Small intestine (tissue), 7 donors: ENCODE data around the gene RNASET2. TPM values are rescaled to one million over a fixed set of nuclear protein-coding genes. Genes with fewer than 3 reads are reported as not detected.
A peak's percentile ranks its signal among the peaks of the same experiment; 100 is the strongest.

ENCODE experiments used
- DNase-seq, 2 donors: peaks; one replicate each; pipeline versions ENCODE4 v3.0.0 to v3.0.0-alpha.2; 2013
- FAIRE-seq: peaks from 2 replicates; lab custom pipeline; 2012; peaks lifted over from hg19 to GRCh38; lab: Jason Lieb, UNC
- H3K27ac ChIP-seq, 3 donors: one replicate each; pipeline ENCODE4 v1.5.1; 2013; ENCODE audit warnings: low read length in 2 of 3, mild to moderate bottlenecking in 2 of 3, control low read depth in 1 of 3, inconsistent platforms in 1 of 3, low read depth in 1 of 3, moderate library complexity in 1 of 3
- H3K27me3 ChIP-seq, 3 donors: one replicate each; pipeline ENCODE4 v1.6.1; 2013; ENCODE audit warnings: low read length in 3 of 3, inconsistent platforms in 1 of 3; ENCODE audit not compliant: control insufficient read depth in 3 of 3, insufficient read depth in 3 of 3
- H3K36me3 ChIP-seq, 3 donors: one replicate each; pipeline ENCODE4 v1.6.1; 2013; ENCODE audit warnings: low read length in 3 of 3, inconsistent platforms in 1 of 3, low read depth in 1 of 3, mild to moderate bottlenecking in 1 of 3, moderate library complexity in 1 of 3; ENCODE audit not compliant: control insufficient read depth in 3 of 3, insufficient read depth in 2 of 3
- H3K4me1 ChIP-seq, 3 donors: one replicate each; pipeline ENCODE4 v1.6.1; 2013; ENCODE audit warnings: low read length in 2 of 3, inconsistent platforms in 1 of 3, low read depth in 1 of 3, mild to moderate bottlenecking in 1 of 3, moderate library complexity in 1 of 3; ENCODE audit not compliant: control insufficient read depth in 3 of 3, insufficient read depth in 2 of 3
- H3K4me3 ChIP-seq, 3 donors: one replicate each; pipeline ENCODE4 v1.5.1; 2013; ENCODE audit warnings: low read length in 3 of 3, control low read depth in 1 of 3, inconsistent platforms in 1 of 3, low read depth in 1 of 3, mild to moderate bottlenecking in 1 of 3, moderate library complexity in 1 of 3
- H3K9me3 ChIP-seq, 2 donors: one replicate each; pipeline ENCODE4 v1.6.1; 2013; ENCODE audit warnings: low read depth in 1 of 2, low read length in 1 of 2; ENCODE audit not compliant: control insufficient read depth in 2 of 2, insufficient read depth in 1 of 2
- WGBS, 3 donors: extraction: QIAGEN DNeasy Blood & Tissue Kit; methylation state at CpG; one replicate each; pipeline ENCODE4 v1.1.7; 2013; 5-methylcytosine and 5-hydroxymethylcytosine counted together
- polyA plus RNA-seq, 4 donors: library from polyadenylated mRNA; stranded (reverse) in 3 of 4; unstranded in 1 of 4; fragments of 200-250 nt in 3 of 4; fragments of 120-200 nt in 1 of 4; gene quantifications; one replicate each; pipeline versions ENCODE4 v1.2.1 to v1.2.3, GENCODE V29; 2013
- donor health status: healthy with polysubstance abuse.
- donor health status: control.
- donor health status: control.
- donor health status: Bipolar disorder and iron deficiency.
- donor health status: healthy.

The RNASET2 gene
- polyA plus RNA-seq, 4 donors, result 25.7 to 78.5 (median 41.6) TPM

DNA sequence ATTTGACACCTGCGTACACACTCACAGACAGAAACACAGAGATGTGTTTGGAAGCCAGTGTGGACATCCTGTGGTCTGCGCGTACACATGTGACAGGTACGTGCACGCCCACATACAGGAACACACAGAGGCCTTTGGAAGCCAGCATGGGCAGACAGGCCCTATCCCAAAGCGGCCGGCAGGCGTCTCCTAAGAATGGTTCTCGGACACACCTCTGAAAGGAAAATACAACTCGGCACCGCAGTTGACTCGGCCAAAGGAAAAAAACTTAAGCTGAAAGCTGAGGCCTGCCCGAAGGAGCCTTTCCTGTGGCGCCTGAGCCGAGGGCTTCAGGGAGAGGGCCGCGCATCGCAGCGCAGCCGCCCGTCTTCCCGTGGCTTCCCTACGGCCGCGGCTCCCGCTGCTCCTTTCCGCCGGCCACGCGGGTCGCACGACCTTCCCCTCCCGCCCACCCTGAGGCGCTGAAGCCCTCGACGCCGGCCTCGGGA, 41.5 kb upstream of the RNASET2 start:
- H3K9me3 ChIP-seq, result no peaks in the 10 kb centered on the region
- peaks cover 0 to 10% (median 2%) of the 10 kb centered on the region in 3 donors for H3K36me3 ChIP-seq
- FAIRE-seq, result no peak
- no peaks in the 10 kb centered on the region for H3K27me3 ChIP-seq
- DNase-seq, result peak; percentile 80 to 81
- WGBS, 3 donors, result 1 to 5% (median 4%) methylated on average over 34 to 38 of the region's 38 CpGs
- H3K27ac ChIP-seq, result peak overlapping the region; percentile 32 to 60 (median 54)
- peaks cover 6 to 11% (median 10%) of the 10 kb centered on the region in 3 donors for H3K4me1 ChIP-seq
- H3K4me3 ChIP-seq, result peak overlapping the region; percentile 85 to 94 (median 87)

DNA sequence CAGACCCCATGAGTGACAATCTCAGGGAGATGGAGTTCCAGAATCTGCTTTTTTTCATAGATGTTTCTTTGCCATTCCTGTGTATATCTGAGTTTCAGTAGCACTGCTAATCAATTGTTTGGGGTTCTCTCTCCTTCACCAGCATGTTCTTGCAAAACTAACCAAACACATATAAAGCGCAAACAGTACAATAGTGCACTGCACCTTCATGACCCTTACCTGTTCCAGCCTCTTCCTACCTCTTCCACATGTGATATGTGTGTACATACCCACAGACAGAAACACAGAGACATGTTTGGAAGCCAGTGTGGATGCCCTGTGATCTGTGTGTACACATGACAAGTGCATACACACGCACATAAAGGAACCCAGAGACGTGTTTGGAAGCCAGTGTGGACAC, 41.0 kb upstream of the RNASET2 start:
- H3K9me3 ChIP-seq, result no peaks in the 10 kb centered on the region
- WGBS, 3 donors, result 51 to 86% (median 82%) methylated on average over 3 of the region's 3 CpGs
- no peaks in the 10 kb centered on the region for H3K27me3 ChIP-seq
- no peak for DNase-seq
- H3K4me1 ChIP-seq, result peaks cover 6 to 11% (median 10%) of the 10 kb centered on the region in 3 donors
- no peak for FAIRE-seq
- peak overlapping the region in 1 of 3 donors; percentile 60 for H3K27ac ChIP-seq
- H3K36me3 ChIP-seq, result peaks cover 0 to 10% (median 2%) of the 10 kb centered on the region in 3 donors
- H3K4me3 ChIP-seq, result peak overlapping the region in 2 of 3 donors; percentile 85 to 87

DNA sequence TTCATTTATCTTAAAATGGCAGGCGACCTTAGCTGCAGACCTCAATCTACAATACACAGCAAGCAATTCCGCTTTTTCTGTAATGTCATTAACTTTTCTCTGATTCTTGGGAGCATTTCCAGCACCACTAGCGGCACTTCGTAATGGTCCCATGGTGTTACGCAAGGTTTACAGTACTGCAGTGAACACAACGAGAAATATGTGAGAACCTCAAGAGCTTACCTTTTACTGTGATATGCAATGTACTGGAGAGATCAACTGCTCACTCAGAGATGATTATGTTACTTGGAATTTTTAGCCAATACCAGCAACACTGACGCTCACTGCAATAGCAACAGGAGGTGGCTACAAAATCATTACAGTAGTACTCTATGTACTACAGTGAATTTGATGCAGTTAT, 40.1 kb upstream of the RNASET2 start:
- Histone ChIP-seq H3K36me3 (peaks cover 0 to 8% (median 1%) of the 10 kb centered on the region in 3 donors), H3K9me3 (no peaks in the 10 kb centered on the region), H3K27ac (no peak overlapping the region), H3K4me1 (peaks cover 4 to 9% (median 6%) of the 10 kb centered on the region in 3 donors), H3K27me3 (no peaks in the 10 kb centered on the region), H3K4me3 (no peak overlapping the region)
- DNase-seq (no peak), FAIRE-seq (no peak)
- 90 to 94% (median 93%) methylated on average over 7 of the region's 7 CpGs for WGBS, 3 donors

DNA sequence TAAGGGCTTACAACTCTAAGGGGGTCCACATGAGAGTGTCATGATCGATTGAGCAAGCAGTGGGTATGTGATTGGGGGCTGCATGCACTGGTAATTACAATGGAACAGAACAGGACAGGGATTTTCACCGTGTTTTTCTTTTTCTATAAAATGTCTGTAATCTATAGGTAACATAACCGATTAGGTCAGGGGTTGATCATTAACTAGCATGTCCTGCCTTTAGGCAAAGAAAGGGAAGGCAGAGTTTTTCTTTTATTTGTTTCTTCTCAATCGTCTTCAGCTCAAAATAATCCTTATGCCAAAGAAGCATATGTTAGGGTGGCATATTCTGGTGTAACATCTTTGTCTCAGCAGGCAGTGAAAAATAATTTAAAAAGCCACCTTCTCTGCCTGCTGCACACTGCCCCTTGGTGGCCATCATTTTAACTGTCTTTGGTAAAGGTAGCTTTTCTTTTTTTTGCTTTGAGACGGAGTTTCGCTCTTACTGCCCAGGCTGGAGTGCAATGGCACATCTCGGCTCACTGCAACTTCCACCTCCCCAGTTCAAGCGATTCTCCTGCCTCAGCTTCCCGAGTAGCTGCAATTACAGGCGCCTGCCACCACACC, 33.2 kb upstream of the RNASET2 start:
- peak overlapping the region in 1 of 3 donors; percentile 0 for H3K4me3 ChIP-seq
- WGBS, 3 donors, result 30 to 54% (median 36%) methylated on average over 7 to 10 of the region's 10 CpGs
- FAIRE-seq, result no peak
- no peaks in the 10 kb centered on the region for H3K27me3 ChIP-seq
- no peaks in the 10 kb centered on the region for H3K4me1 ChIP-seq
- peaks cover 0 to 9% (median 0%) of the 10 kb centered on the region in 3 donors for H3K36me3 ChIP-seq
- DNase-seq, result peak; percentile 28 to 54
- H3K9me3 ChIP-seq, result no peaks in the 10 kb centered on the region
- no peak overlapping the region for H3K27ac ChIP-seq

DNA sequence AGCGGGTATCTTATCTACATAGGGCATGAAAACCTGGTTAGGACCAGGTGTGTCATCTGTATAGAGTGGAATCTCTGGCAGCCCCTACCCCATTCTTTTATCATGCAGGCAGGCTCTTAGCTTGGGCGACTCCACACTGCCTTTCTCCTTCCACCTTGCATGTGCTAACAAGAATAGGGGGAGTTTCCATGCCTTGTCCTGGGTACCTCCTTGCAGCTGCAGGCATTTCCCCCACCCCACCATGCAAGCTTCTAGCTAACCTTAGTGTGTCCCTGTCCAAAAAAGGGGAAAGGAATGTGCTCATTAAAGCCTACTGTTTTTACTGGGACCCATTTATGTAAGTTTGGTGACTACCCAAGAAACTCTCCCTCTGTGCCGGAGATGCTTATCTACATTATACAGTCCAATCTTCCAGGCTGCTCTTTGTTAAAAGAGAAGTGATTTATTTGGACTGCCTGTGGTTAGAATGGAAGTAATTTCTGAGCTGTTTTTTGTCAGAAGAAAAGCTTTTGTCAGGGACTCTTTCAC, 32.4 kb upstream of the RNASET2 start:
- H3K27ac ChIP-seq, result no peak overlapping the region
- H3K4me1 ChIP-seq, result no peaks in the 10 kb centered on the region
- FAIRE-seq (no peak), DNase-seq (no peak)
- no peaks in the 10 kb centered on the region for H3K27me3 ChIP-seq
- no peak overlapping the region for H3K4me3 ChIP-seq
- H3K36me3 ChIP-seq, result peaks cover 0 to 6% (median 0%) of the 10 kb centered on the region in 3 donors
- H3K9me3 ChIP-seq, result no peaks in the 10 kb centered on the region
- WGBS, 3 donors, result 68 to 83% (median 70%) methylated on average over 3 of the region's 3 CpGs

DNA sequence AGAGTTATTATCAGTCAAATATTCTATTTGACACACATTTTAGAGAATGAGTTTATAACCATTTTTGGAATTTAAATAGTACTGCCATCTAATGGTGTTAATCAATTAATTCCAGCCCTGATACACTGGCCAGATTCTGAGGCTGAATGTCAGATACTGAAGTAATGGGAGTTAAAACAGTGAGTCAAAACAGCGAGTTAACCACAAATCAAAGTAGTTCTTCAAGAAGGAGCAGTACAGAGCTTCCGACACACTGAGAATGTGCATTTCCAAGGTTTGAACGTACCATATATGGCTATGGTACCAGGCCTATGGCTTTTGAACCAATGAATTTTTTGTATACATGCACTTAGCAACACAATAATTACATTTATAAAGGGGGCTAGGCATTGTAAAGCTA, 31.6 kb upstream of the RNASET2 start:
- WGBS, 3 donors, result 80 to 87% (median 85%) methylated on average over 3 of the region's 3 CpGs
- H3K27me3 ChIP-seq, result no peaks in the 10 kb centered on the region
- DNase-seq (no peak), FAIRE-seq (no peak)
- no peaks in the 10 kb centered on the region for H3K4me1 ChIP-seq
- no peak overlapping the region for H3K27ac ChIP-seq
- no peaks in the 10 kb centered on the region for H3K9me3 ChIP-seq
- H3K4me3 ChIP-seq, result no peak overlapping the region
- peaks cover 0 to 7% (median 0%) of the 10 kb centered on the region in 3 donors for H3K36me3 ChIP-seq

DNA sequence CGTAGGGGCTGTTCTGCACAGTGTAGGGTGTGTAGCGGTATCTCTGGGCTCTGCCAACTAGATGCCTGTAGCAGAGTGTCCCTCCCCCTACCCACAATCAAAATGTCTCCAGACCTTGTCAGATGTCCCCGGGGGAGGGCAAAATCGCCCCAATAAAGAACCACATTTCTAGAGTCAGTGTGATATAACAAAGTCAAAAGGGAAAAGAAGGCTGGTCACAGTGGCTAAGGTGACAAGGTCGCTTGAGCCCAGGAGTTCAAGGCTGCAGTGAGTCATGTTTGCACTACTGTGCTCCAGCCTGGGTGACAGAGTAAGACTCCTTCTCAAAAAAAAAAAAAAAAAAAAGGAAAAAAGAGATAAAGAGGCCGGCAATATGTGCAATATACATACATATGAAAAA, 31.1 kb upstream of the RNASET2 start:
- Histone ChIP-seq H3K36me3 (peaks cover 0 to 7% (median 0%) of the 10 kb centered on the region in 3 donors), H3K9me3 (no peaks in the 10 kb centered on the region), H3K4me3 (no peak overlapping the region), H3K27me3 (no peaks in the 10 kb centered on the region), H3K4me1 (no peaks in the 10 kb centered on the region), H3K27ac (no peak overlapping the region)
- 60 to 72% (median 61%) methylated on average over 6 of the region's 6 CpGs for WGBS, 3 donors
- FAIRE-seq, result no peak
- DNase-seq, result no peak

DNA sequence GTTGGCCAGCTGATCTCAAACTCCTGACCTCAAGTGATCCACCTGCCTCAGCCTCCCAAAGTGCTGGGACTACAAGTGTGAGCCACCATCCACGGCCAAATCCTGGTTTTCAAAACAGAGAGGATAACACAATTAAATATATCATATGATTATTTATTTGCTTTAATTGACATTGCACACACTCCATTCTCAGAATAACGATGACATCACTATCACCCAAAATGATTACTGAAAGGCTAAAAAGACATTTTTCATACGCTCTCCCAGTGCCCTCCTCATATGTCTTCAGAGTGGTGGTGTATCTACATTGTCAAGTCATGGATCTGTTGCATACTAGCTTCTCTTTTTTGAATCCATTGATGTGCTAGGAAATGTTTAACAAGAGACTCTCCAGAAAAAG, 24.4 kb upstream of the RNASET2 start:
- H3K9me3 ChIP-seq, result no peaks in the 10 kb centered on the region
- 98 to 99% (median 99%) methylated on average over 3 of the region's 3 CpGs for WGBS, 3 donors
- no peaks in the 10 kb centered on the region for H3K4me1 ChIP-seq
- H3K4me3 ChIP-seq, result no peak overlapping the region
- H3K27ac ChIP-seq, result no peak overlapping the region
- FAIRE-seq, result no peak
- no peak for DNase-seq
- peaks cover 0 to 9% (median 0%) of the 10 kb centered on the region in 3 donors for H3K36me3 ChIP-seq
- H3K27me3 ChIP-seq, result no peaks in the 10 kb centered on the region
